ENCODE results near the gene ZNF423.
A peak's percentile ranks its signal among the peaks of the same experiment; 100 is the strongest.

Gene ZNF423

GRCh38 chr16:49742428-49743202, 113.3 kb downstream of the ZNF423 start:
- no peak for TF ChIP-seq YY1 (IDR thresholded peaks at IDR 0.05; ENCODE audit: insufficient read depth, insufficient read length)
- TF ChIP-seq ZNF274 (IDR thresholded peaks at IDR 0.05; ENCODE audit: low read depth, low read length), result no peak
- no peak for TF ChIP-seq SUZ12 (IDR thresholded peaks at IDR 0.05; ENCODE audit: extremely low read depth, insufficient read depth, insufficient read length)
- Histone ChIP-seq H3K36me3 (ENCODE audit: insufficient read depth, insufficient read length, low read length) (peaks cover 7% of the 10 kb centered on the region), H3K4me3 (ENCODE audit: insufficient read length, low read depth) (no peak overlapping the region), H3K4me1 (ENCODE audit: insufficient read depth, insufficient read length) (peaks cover 23% of the 10 kb centered on the region), H3K9ac (ENCODE audit: insufficient read length, low read depth) (no peak overlapping the region), H3K9me3 (ENCODE audit: insufficient read depth, low read length) (no peaks in the 10 kb centered on the region), H3K27me3 (ENCODE audit: insufficient read depth, insufficient read length) (no peaks in the 10 kb centered on the region)
- DNase-seq (ENCODE audit: low read depth, low spot score), result no peak

- peaks cover 5% of the 10 kb centered on the region for H3K36me3 ChIP-seq (ENCODE audit: insufficient read depth, insufficient read length, low read length)
- no peak for TF ChIP-seq YY1 (IDR thresholded peaks at IDR 0.05; ENCODE audit: insufficient read depth, insufficient read length)
- TF ChIP-seq ZNF274 (IDR thresholded peaks at IDR 0.05; ENCODE audit: low read depth, low read length), result no peak
- TF ChIP-seq SUZ12 (IDR thresholded peaks at IDR 0.05; ENCODE audit: extremely low read depth, insufficient read depth, insufficient read length), result no peak
- peaks cover 21% of the 10 kb centered on the region for H3K4me1 ChIP-seq (ENCODE audit: insufficient read depth, insufficient read length)
- no peak overlapping the region for H3K4me3 ChIP-seq (ENCODE audit: insufficient read length, low read depth)
- no peaks in the 10 kb centered on the region for H3K9me3 ChIP-seq (ENCODE audit: insufficient read depth, low read length)
- no peak for DNase-seq (ENCODE audit: low read depth, low spot score)
- H3K9ac ChIP-seq (ENCODE audit: insufficient read length, low read depth), result no peak overlapping the region
- H3K27me3 ChIP-seq (ENCODE audit: insufficient read depth, insufficient read length), result no peaks in the 10 kb centered on the region
These were observed 115.7 kb downstream of the ZNF423 start for GRCh38 chr16:49740256-49740655.

GRCh38 chr16:49739381-49739780, 116.5 kb downstream of the ZNF423 start:
- Histone ChIP-seq H3K4me3 (ENCODE audit: insufficient read length, low read depth) (no peak overlapping the region), H3K36me3 (ENCODE audit: insufficient read depth, insufficient read length, low read length) (peaks cover 4% of the 10 kb centered on the region), H3K27me3 (ENCODE audit: insufficient read depth, insufficient read length) (no peaks in the 10 kb centered on the region), H3K4me1 (ENCODE audit: insufficient read depth, insufficient read length) (peaks cover 18% of the 10 kb centered on the region), H3K9me3 (ENCODE audit: insufficient read depth, low read length) (no peaks in the 10 kb centered on the region), H3K9ac (ENCODE audit: insufficient read length, low read depth) (no peak overlapping the region)
- DNase-seq (ENCODE audit: low read depth, low spot score), result peak; percentile 44
- no peak for TF ChIP-seq ZNF274 (IDR thresholded peaks at IDR 0.05; ENCODE audit: low read depth, low read length)
- no peak for TF ChIP-seq SUZ12 (IDR thresholded peaks at IDR 0.05; ENCODE audit: extremely low read depth, insufficient read depth, insufficient read length)
- no peak for TF ChIP-seq YY1 (IDR thresholded peaks at IDR 0.05; ENCODE audit: insufficient read depth, insufficient read length)

DNA sequence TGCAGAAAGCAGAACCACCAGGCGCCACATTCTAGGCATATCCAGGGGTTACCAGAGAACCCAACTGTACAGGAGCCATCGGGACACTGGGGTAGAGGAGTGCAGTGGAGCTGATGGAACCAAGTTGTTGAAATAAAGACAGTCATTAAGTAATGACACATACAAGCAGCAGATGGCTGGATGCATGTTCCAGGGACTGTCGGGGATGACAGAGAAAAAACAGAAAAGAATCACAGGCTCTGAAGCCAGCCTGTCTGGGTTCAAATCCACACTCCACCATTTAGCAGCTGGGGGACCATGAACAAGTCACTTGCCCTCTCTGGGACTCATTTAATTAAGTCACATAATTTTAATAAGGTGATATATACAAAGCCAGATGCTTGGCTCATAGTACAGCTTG, 117.1 kb downstream of the ZNF423 start:
- DNase-seq (ENCODE audit: low read depth, low spot score), result no peak
- peaks cover 16% of the 10 kb centered on the region for H3K4me1 ChIP-seq (ENCODE audit: insufficient read depth, insufficient read length)
- H3K9ac ChIP-seq (ENCODE audit: insufficient read length, low read depth), result no peak overlapping the region
- no peak overlapping the region for H3K4me3 ChIP-seq (ENCODE audit: insufficient read length, low read depth)
- TF ChIP-seq ZNF274 (IDR thresholded peaks at IDR 0.05; ENCODE audit: low read depth, low read length), result no peak
- no peak for TF ChIP-seq SUZ12 (IDR thresholded peaks at IDR 0.05; ENCODE audit: extremely low read depth, insufficient read depth, insufficient read length)
- TF ChIP-seq YY1 (IDR thresholded peaks at IDR 0.05; ENCODE audit: insufficient read depth, insufficient read length), result no peak
- H3K9me3 ChIP-seq (ENCODE audit: insufficient read depth, low read length), result no peaks in the 10 kb centered on the region
- H3K27me3 ChIP-seq (ENCODE audit: insufficient read depth, insufficient read length), result no peaks in the 10 kb centered on the region
- peaks cover 4% of the 10 kb centered on the region for H3K36me3 ChIP-seq (ENCODE audit: insufficient read depth, insufficient read length, low read length)

DNA sequence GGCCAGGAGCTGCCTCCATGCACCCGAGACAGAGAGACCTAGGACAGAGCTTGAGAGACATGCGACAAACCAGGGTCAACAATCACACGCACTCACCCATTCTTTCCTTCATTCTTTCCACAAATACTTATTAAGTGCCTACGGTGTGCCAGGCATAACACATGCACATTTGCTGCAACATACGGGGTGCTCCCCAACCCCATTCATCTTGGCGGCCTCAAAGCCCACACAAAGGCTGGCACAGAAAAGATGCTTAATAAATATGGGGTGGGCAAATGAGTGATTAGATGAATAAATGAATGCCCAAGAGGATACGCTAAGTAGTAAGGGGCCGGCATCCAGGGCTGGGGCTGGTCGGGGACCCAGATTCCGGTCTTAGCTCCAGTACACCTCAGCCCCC, 117.9 kb downstream of the ZNF423 start:
- H3K4me3 ChIP-seq (ENCODE audit: insufficient read length, low read depth), result no peak overlapping the region
- peaks cover 4% of the 10 kb centered on the region for H3K36me3 ChIP-seq (ENCODE audit: insufficient read depth, insufficient read length, low read length)
- no peak for TF ChIP-seq YY1 (IDR thresholded peaks at IDR 0.05; ENCODE audit: insufficient read depth, insufficient read length)
- no peak for TF ChIP-seq ZNF274 (IDR thresholded peaks at IDR 0.05; ENCODE audit: low read depth, low read length)
- H3K4me1 ChIP-seq (ENCODE audit: insufficient read depth, insufficient read length), result peaks cover 11% of the 10 kb centered on the region
- no peak overlapping the region for H3K9ac ChIP-seq (ENCODE audit: insufficient read length, low read depth)
- DNase-seq (ENCODE audit: low read depth, low spot score), result no peak
- H3K9me3 ChIP-seq (ENCODE audit: insufficient read depth, low read length), result no peaks in the 10 kb centered on the region
- H3K27me3 ChIP-seq (ENCODE audit: insufficient read depth, insufficient read length), result no peaks in the 10 kb centered on the region

DNA sequence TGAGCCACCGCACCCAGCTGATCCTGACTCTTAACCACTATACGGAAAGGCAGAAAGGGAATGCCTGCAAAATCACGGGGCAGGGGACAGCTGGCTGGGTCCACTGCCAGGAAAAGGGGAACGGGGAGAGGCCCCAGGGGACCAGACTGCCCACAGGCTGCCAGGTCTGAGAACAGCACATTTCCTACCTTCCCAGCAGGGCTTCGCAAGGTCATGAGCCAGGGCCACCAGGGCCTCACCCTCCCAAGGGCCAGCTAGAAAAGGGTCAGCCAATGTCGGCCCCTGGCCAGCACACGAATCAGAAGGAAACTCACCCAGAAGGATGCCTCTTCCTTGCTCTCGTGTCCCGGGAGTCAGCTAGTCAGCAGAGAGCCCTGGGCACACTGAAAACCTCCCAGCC, 118.4 kb downstream of the ZNF423 start:
- no peak for TF ChIP-seq YY1 (IDR thresholded peaks at IDR 0.05; ENCODE audit: insufficient read depth, insufficient read length)
- no peak for TF ChIP-seq ZNF274 (IDR thresholded peaks at IDR 0.05; ENCODE audit: low read depth, low read length)
- no peak for TF ChIP-seq SUZ12 (IDR thresholded peaks at IDR 0.05; ENCODE audit: extremely low read depth, insufficient read depth, insufficient read length)
- Histone ChIP-seq H3K9ac (ENCODE audit: insufficient read length, low read depth) (no peak overlapping the region), H3K27me3 (ENCODE audit: insufficient read depth, insufficient read length) (no peaks in the 10 kb centered on the region), H3K4me1 (ENCODE audit: insufficient read depth, insufficient read length) (peaks cover 11% of the 10 kb centered on the region), H3K9me3 (ENCODE audit: insufficient read depth, low read length) (no peaks in the 10 kb centered on the region), H3K36me3 (ENCODE audit: insufficient read depth, insufficient read length, low read length) (peaks cover 4% of the 10 kb centered on the region), H3K4me3 (ENCODE audit: insufficient read length, low read depth) (no peak overlapping the region)
- DNase-seq (ENCODE audit: low read depth, low spot score), result no peak

DNA sequence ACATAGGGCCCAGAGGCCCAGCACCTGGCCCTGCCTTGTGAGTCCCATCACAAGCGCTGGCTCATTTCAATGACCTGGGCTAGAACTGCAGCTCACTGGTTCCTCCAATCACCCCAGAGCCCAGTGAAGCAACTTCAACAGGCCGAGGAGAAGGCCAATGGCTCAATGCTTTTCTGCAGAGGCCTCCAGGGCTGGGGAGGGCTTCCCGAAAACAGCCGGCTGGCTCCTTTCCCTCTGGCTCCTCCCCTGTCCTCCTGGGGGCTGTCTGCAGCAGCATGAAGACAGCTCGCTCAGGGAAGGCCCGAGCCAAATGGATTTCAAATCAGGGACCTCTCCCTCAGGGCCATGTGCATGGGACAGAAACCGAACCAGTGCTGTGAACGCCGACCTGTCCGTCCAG, 121.6 kb downstream of the ZNF423 start:
- TF ChIP-seq YY1 (IDR thresholded peaks at IDR 0.05; ENCODE audit: insufficient read depth, insufficient read length) (no peak), ZNF274 (IDR thresholded peaks at IDR 0.05; ENCODE audit: low read depth, low read length) (no peak), SUZ12 (IDR thresholded peaks at IDR 0.05; ENCODE audit: extremely low read depth, insufficient read depth, insufficient read length) (no peak)
- no peaks in the 10 kb centered on the region for H3K27me3 ChIP-seq (ENCODE audit: insufficient read depth, insufficient read length)
- no peak overlapping the region for H3K4me3 ChIP-seq (ENCODE audit: insufficient read length, low read depth)

More for the DNA sequence above, 121.6 kb downstream of the ZNF423 start:
- Histone ChIP-seq H3K9ac (ENCODE audit: insufficient read length, low read depth) (no peak overlapping the region), H3K9me3 (ENCODE audit: insufficient read depth, low read length) (peaks cover 14% of the 10 kb centered on the region), H3K36me3 (ENCODE audit: insufficient read depth, insufficient read length, low read length) (peaks cover 19% of the 10 kb centered on the region), H3K4me1 (ENCODE audit: insufficient read depth, insufficient read length) (peaks cover 15% of the 10 kb centered on the region)
- DNase-seq (ENCODE audit: low read depth, low spot score), result no peak
